ENCODE results near the gene SZT2. TPM values are rescaled to one million over a fixed set of nuclear protein-coding genes. Genes with fewer than 3 reads are reported as not detected.

Gene SZT2
- total and polyA plus RNA-seq, 2 of the 4 experiments (the other 2 are of a cell fraction), result 9.5 to 14.3 TPM

DNA sequence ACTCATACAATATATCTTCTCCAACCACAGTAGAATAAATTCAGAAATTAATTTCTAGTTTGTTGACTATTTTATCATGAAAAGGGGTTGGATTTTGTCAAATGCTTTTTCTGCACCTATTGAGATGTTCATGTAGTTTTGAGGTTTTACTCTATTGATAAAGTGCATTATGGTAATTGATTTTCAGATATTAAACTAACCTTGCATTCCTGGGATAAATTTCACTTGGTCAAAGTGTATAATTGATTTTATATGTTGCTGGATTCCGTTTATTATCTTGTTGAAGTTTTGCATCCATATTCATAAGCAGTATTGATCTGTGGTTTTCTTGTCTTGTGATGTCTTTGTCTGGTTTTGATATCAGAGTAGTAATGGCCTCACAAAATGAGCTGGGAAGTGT, 98.5 kb downstream of the SZT2 start:
- Histone ChIP-seq H2AK5ac (ENCODE audit: low read depth, low read length) (no peak overlapping the region), H3K18ac (ENCODE audit: low read depth, low read length) (no peak overlapping the region), H3K27me3 (ENCODE audit: control insufficient read depth, insufficient read depth, low read length) (no peaks in the 10 kb centered on the region), H3K56ac (ENCODE audit: extremely low read depth, insufficient read depth, low read length) (no peak overlapping the region), H3K9ac (ENCODE audit: low read depth, low read length) (no peak overlapping the region), H4K8ac (ENCODE audit: low read depth in 2 of 2, low read length in 2 of 2) (no peak overlapping the region), H2AFZ (replicated peaks; ENCODE audit: low read length, poor library complexity) (no peak overlapping the region), H3K27ac (ENCODE audit: insufficient read depth, low read length) (no peak overlapping the region), H2AK9ac (replicated peaks; ENCODE audit: low read depth, low read length, poor library complexity) (no peak overlapping the region), H3K9me1 (ENCODE audit: insufficient read depth, low read length) (no peaks in the 10 kb centered on the region), H3K14ac (replicated peaks; ENCODE audit: low read depth, low read length) (no peak overlapping the region), H3K4me1 (ENCODE audit: control insufficient read depth, insufficient read depth, low read length) (no peaks in the 10 kb centered on the region; the same call in 1 of the 2 replicates), H2BK15ac (ENCODE audit: low read depth, low read length) (no peak overlapping the region), H4K20me1 (ENCODE audit: insufficient read depth, low read length) (no peaks in the 10 kb centered on the region), H2BK5ac (ENCODE audit: low read depth, low read length, poor library complexity, severe bottlenecking) (no peak overlapping the region), H3K79me1 (ENCODE audit: low read depth in 1 of 2, low read length in 2 of 2) (no peaks in the 10 kb centered on the region), H3K9me3 (ENCODE audit: control insufficient read depth, insufficient read depth, low read length) (peaks cover 8% of the 10 kb centered on the region), H3K4me2 (ENCODE audit: low read depth, low read length) (no peak overlapping the region), H2BK120ac (ENCODE audit: low read depth, low read length) (no peak overlapping the region), H3K4me3 (ENCODE audit: insufficient read depth, low read depth, low read length) (no peak overlapping the region), H4K5ac (ENCODE audit: low read depth, low read length) (no peak overlapping the region), H3K4ac (ENCODE audit: low read depth, low read length) (no peak overlapping the region), H4K91ac (ENCODE audit: insufficient read depth, low read depth, low read length) (no peak overlapping the region), H3K36me3 (ENCODE audit: control insufficient read depth, insufficient read depth, low read length) (no peaks in the 10 kb centered on the region), H2BK20ac (ENCODE audit: low read depth, low read length) (no peak overlapping the region), H3K23ac (ENCODE audit: low read depth, low read length) (no peak overlapping the region)
- intact Hi-C loops (cut with micrococcal nuclease) (no loop called here), in situ Hi-C loops (cut with MboI; ENCODE audit: low sequenced_read_pairs) (no loop called here), dilution Hi-C loops (cut with HindIII; ENCODE audit: low sequenced_read_pairs, unreplicated experiment) (no loop called here)
- no peak for TF ChIP-seq CHD1 (IDR thresholded peaks at IDR 0.05; ENCODE audit: low read depth, low read length)
- TF ChIP-seq, protein P1, sequence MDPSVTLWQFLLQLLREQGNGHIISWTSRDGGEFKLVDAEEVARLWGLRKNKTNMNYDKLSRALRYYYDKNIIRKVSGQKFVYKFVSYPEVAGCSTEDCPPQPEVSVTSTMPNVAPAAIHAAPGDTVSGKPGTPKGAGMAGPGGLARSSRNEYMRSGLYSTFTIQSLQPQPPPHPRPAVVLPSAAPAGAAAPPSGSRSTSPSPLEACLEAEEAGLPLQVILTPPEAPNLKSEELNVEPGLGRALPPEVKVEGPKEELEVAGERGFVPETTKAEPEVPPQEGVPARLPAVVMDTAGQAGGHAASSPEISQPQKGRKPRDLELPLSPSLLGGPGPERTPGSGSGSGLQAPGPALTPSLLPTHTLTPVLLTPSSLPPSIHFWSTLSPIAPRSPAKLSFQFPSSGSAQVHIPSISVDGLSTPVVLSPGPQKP (IDR thresholded peaks at IDR 0.05; ENCODE audit: borderline replicate concordance, low read depth, low read length), result no peak
- no peak for TF ChIP-seq BHLHE40 (IDR thresholded peaks at IDR 0.05; ENCODE audit: low read depth, low read length)
- TF ChIP-seq MAZ (IDR thresholded peaks at IDR 0.05; ENCODE audit: borderline replicate concordance, low read depth, low read length), result no peak
- TF ChIP-seq MXI1 (IDR thresholded peaks at IDR 0.05; ENCODE audit: borderline replicate concordance, low read depth, low read length), result no peak
- no peak for TF ChIP-seq NFE2L2 (IDR thresholded peaks at IDR 0.05; ENCODE audit: low read depth, low read length)
- no peak for TF ChIP-seq MAFK (IDR thresholded peaks at IDR 0.05; ENCODE audit: low read depth, low read length)
- no peak for TF ChIP-seq FOS (IDR thresholded peaks at IDR 0.05; ENCODE audit: low read depth, low read length)
- no peak for TF ChIP-seq CEBPB (IDR thresholded peaks at IDR 0.05; ENCODE audit: low read depth, low read length)
- TF ChIP-seq RAD21 (IDR thresholded peaks at IDR 0.05; ENCODE audit: low read length), result no peak
- TF ChIP-seq, protein P2, sequence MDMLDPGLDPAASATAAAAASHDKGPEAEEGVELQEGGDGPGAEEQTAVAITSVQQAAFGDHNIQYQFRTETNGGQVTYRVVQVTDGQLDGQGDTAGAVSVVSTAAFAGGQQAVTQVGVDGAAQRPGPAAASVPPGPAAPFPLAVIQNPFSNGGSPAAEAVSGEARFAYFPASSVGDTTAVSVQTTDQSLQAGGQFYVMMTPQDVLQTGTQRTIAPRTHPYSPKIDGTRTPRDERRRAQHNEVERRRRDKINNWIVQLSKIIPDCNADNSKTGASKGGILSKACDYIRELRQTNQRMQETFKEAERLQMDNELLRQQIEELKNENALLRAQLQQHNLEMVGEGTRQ (IDR thresholded peaks at IDR 0.05; ENCODE audit: low read depth, low read length), result no peak
- TF ChIP-seq POLR2A (IDR thresholded peaks at IDR 0.05; ENCODE audit: low read depth, low read length), result no peak
- no peak for TF ChIP-seq RCOR1 (IDR thresholded peaks at IDR 0.05; ENCODE audit: insufficient replicate concordance, low read length)
- no peak for TF ChIP-seq SMC3 (IDR thresholded peaks at IDR 0.05; ENCODE audit: low read depth, low read length)
- TF ChIP-seq CTCF (conservative IDR thresholded peaks at IDR 0.05; ENCODE audit: low read depth, low read length), result no peak
- ATAC-seq (ENCODE audit: low read depth) (no peak), DNase-seq (no peak)
- no CpG with 5 or more reads among the region's 1 CpG for WGBS, 2 experiments (ENCODE audit: extremely low coverage in 2 of 2, insufficient read length in 1 of 2)
- ChIA-PET POLR2A (ENCODE audit: unreplicated experiment) (no interaction called here), CTCF (no interaction called here)
- no TSS peak for BruUV-seq (replicated peaks)
